GM19397 (cell line): ENCODE results near the gene PRR12.

Source experiments
- ATAC-seq: cut with Tn5 transposase; IDR thresholded peaks from one replicate; pipeline ENCODE4 v1.9.1; 2021; ENCODE audit warnings: mild to moderate bottlenecking, moderate library complexity; ENCODE audit not compliant: unreplicated experiment

The PRR12 gene

DNA sequence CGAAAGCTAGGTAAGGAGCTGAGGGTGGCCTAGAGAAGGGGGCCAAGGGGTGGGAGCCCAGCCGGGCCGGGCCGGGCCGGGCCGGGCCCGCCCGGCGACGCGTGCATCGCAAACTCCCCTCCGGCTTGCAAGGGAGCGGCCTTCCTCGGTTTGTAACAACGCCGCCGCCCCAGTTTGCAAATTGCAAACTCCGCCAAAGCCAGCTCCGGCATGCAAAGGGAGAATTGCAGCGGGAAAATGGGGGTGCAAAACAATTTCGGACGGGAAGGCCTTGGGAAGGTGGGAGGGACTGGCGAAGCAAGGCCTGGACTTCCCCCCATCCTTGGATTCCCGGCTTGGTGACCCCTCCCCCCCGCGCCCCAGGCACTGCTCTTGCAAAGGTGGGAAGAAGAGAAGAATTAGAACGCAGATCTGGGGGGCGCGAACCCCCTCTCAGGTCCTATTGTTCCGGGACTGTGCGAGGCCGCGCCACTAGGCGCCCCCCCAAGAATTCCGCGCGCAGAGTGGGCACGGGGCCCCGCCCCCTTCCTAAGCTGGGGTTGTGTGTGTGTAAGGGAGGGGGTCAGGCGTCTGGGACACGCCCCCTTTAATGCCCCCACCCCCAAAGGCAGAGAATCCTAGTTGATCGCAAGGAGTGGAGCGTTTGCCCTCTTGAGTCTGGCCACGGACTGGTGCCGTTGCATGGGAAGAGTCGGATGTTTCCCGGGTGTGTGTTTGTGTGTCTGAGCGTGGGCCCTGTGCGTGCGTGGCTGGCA, 926 bp downstream of the PRR12 start:
- ATAC-seq = no peak

DNA sequence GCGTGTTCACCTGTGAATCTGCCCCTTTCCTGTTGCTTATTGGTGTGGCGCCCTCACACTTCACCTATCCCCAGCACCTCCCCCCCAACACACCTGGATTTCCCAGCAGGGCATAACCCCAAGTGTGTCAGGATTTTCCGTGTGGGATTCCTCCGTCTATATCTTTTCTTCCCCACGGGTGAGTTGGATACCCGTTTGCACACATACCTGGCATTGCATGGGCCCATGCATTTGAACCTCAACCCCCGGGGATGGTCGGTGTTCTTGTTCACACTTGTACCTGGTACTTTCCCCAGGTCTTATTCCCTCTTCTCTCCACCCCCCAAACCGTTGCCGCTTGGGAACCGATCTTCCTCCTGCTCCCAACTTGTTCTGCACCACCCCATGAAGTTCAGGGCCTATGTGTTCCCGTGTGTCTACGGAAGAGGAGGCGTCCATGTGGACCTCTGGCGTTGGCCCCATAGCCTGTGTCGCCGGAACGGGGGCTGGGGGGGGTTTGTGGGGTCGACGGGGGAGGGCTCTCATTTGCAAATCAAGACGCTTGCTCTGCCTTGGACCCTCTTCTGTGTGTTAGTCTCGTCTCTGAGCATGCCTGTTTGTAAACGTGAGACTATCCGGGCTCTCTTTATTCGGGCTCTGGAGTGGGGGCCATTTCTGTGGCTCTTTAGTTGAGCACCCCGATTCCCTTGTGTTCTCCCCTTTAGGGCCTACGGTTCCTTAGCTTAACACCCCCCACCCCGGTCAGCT, 1.7 kb downstream of the PRR12 start:
- no peak for ATAC-seq

- ATAC-seq = peak; percentile 44
Measured at GRCh38 chr19:49593233-49594113, 2.5 kb downstream of the PRR12 start.

DNA sequence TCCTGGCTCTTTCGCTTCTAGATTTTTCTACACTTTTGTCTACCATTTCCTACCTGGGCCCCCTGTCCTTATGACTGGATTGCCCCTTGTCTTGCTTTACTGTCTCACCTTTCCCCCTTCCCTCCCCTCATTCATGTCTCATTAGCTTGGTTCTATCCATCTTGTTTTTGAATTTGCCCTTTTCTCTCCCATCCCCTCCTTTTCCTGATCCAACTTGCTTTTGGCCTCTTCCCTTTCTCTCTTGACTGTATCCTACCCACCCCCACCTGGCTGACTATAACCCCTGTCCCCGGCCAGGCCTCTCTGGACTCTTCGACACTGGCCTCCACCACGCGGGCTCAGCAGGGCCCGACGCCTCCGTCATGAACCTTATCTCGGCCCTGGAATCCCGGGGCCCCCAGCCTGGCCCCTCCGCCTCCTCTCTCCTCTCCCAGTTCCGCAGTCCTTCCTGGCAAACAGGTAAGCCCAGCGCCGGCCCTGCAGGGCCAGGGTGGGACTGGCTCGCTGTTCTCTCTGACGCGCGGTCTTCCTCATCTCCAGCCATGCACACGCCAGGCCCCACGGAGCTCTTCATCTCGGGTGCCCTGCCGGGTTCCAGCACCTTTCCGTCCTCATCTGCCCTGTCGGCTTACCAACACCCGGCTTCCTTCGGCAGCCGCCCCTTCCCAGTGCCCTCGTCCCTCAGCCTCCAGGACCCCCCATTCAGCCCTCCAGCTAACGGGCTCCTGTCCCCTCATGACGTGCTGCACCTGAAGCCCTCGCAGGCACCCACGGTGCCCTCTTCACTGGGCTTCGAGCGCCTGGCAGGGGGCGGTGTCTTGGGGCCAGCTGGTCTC, 3.4 kb downstream of the PRR12 start:
- no peak for ATAC-seq

GRCh38 chr19:49594993-49595818, 4.2 kb downstream of the PRR12 start:
- no peak for ATAC-seq

DNA sequence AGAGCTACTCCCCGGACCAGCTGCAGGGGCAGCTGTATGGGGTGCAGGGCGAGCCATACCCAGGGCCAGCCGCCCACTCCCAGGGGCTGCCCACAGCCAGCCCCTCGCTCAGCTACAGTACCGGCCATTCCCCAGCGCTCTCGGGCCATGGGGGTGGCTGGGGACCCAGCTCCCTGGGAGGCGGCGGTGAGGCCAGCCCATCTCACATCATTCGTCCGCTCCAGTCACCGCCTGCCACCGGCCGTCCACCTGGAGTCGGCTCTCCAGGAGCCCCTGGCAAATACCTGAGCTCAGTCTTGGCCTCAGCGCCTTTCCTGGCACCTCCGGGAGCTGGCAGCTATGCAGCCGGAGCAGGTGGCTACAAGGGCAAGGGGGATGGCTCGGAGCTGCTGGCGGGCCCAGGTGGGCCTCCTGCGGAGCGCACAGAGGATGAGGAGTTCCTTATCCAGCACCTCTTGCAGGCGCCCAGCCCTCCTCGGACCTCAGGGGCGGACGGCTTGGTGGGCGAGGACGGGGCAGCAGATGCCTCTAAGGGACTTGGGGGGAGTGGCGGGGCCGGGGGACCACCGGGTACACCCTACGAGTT, 4.9 kb downstream of the PRR12 start:
- ATAC-seq = no peak

GRCh38 chr19:49596407-49596806, 5.4 kb downstream of the PRR12 start:
- no peak for ATAC-seq

GRCh38 chr19:49596954-49597702, 6.1 kb downstream of the PRR12 start:
- no peak for ATAC-seq

- no peak for ATAC-seq
Measured at GRCh38 chr19:49597703-49597974, 6.7 kb downstream of the PRR12 start.

DNA sequence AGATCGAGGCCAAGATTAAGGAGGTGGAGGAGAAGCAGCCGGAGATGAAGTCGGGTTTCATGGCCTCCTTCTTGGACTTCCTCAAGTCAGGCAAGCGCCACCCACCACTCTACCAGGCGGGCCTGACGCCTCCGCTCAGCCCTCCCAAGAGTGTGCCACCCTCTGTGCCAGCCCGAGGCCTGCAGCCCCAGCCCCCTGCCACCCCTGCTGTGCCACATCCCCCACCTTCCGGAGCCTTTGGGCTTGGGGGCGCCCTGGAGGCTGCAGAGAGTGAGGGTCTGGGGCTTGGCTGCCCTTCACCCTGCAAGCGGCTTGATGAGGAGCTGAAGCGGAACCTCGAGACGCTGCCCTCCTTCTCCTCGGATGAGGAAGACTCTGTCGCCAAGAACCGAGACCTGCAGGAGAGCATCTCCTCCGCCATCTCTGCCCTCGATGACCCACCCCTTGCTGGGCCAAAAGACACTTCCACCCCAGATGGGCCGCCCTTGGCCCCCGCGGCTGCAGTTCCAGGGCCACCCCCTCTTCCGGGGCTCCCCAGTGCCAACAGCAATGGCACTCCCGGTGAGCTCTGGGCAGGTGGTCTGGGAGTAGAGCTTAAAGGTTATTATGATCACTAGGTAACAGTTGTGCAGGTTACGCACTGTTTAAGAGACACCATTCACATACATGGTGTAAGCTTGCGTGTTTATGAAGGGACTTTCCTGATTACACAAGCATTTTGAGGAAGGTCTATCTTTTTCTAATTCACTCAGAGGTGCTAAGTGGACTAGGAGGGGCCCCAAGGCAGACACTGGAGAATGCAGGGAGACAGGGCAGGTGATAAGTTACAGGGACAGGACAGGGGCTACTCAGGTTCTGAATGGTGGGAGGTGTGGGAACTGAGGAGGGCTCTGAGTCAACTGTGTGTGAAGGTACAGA, 8.7 kb downstream of the PRR12 start:
- ATAC-seq = no peak

- ATAC-seq = no peak
Measured at GRCh38 chr19:49601482-49602038, 10.6 kb downstream of the PRR12 start.

DNA sequence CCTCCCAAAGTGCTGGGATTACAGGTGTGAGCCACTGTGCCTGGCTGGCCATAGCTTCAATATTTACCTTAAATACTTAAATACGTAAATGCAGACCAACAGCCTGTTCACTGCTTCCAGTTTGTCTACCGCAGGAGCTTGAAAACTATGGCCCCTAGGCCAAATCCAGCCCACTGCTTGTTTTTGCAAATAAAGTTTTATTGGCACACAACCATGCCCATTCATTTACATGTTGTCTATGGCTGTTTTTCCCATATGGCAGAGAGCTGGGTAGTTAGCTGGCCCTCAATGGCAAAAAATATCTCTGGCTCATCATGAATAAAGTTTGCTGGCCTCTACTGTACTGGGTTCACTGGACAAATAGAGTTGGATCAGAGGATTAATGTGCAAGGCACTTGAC, 11.8 kb downstream of the PRR12 start:
- ATAC-seq = no peak

DNA sequence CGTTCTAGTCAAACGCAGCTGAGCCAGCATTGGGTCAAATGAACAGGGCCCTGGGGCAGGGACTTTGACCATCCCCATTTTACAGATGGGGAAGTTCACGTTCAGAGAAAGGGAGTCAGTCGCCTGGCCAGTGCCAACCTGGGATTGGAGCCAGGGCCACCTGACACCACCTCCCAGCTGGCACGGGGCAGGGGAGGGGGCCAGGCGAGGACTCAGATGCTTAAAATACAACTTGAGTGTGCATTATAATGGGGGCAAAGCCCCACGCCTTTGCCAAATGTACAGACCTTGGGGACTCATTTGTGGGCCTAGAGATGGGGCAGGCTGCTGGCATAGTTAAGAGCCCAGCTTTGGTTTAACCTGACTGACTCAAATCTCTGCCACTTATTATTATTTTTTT, 14.6 kb downstream of the PRR12 start:
- no peak for ATAC-seq

- no peak for ATAC-seq
Measured at GRCh38 chr19:49609499-49610092, 18.6 kb downstream of the PRR12 start.

DNA sequence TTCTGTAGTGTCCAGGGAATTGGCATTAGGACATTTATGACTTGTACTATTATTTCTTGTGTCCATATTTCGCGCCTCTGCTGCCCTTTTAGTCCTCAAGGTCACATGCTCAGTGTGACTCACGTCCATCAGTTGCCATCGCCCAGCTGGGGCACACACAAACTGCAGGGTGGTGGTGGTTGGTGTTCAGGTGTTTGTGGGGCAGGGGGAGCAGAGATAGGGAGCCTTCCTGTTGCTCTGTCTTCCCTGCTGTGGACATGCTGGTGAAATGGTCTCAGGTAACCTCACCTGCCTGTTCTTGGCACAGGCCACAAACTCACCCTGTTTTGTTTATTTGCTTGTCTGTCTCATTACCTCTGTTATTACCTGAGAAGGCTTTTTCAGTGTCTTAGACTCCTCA, 22.4 kb downstream of the PRR12 start:
- no peak for ATAC-seq

DNA sequence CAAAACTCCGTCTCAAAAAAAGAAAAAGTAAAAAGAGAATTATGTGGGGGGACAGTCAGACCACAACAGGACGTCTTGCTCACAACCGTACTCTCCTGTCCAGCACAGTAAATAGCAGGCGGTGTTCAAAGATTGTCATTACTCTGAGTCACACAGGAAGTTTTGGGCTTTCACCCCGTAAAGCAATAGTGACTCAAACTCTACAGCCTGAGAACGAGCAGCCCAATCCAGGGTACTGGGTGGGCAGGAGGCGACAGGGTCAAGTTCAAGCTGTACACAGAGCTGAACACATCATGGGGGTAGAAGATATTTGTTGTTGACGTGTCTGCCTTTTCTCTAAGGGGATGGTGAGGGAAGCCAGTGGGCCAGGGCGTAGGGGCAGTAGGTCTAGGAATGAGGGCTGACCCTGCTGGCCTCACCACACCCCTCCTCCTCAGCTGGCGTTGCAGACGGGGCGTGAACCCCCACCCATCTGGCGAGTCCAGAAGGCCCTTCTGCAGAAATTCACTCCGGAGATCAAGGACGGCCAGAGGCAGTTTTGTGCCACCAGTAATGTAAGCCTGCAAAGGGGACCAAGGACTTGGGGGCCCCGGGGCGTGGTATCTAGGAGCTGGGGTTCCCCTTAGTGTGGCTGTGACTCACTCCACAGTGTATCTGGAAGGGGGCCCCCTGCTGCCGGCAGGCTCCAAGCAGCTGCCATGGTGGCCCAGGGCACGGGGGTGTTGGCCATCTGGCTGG, 23.3 kb downstream of the PRR12 start:
- no peak for ATAC-seq
